Fibroblast of lung (primary cell): ENCODE data around the gene THAP7. TPM values are rescaled to one million over a fixed set of nuclear protein-coding genes. Genes with fewer than 3 reads are reported as not detected.

Source experiments
- DNase-seq, 2 donors: peaks; one replicate each; pipeline versions ENCODE4 v3.0.0 to v3.0.0-alpha.2; 2010; ENCODE audit warnings: low read depth in 2 of 2
- H2AFZ ChIP-seq: 2 replicates; pipeline ENCODE4 v1.5.1; 2012; ENCODE audit warnings: low read length, control low read depth, inconsistent platforms
- H3K27ac ChIP-seq: 2 replicates; pipeline ENCODE4 v1.5.1; 2011; ENCODE audit warnings: low read length, control low read depth; ENCODE audit not compliant: insufficient read depth
- H3K27me3 ChIP-seq: 2 replicates; pipeline ENCODE4 v1.5.1; 2011; ENCODE audit warnings: mild to moderate bottlenecking, low read length; ENCODE audit not compliant: control insufficient read depth, insufficient read depth
- H3K36me3 ChIP-seq: 2 replicates; pipeline ENCODE4 v1.5.1; 2011; ENCODE audit warnings: low read length; ENCODE audit not compliant: control insufficient read depth, insufficient read depth
- H3K4me1 ChIP-seq: 2 replicates; pipeline ENCODE4 v1.5.1; 2011; ENCODE audit warnings: low read length; ENCODE audit not compliant: control insufficient read depth, insufficient read depth; ENCODE audit errors: extremely low read depth
- H3K4me2 ChIP-seq: 2 replicates; pipeline ENCODE4 v1.5.1; 2011; ENCODE audit warnings: low read length, control low read depth; ENCODE audit not compliant: insufficient read depth; ENCODE audit errors: extremely low read depth
- H3K4me3 ChIP-seq, 4 experiments: fragments of 200-600 bp in 1 of 4; sonication (generic) in 1 of 4; replicated peaks in 1 of 4; 2 replicates each; pipeline ENCODE4 v1.5.1; 2011 to 2016; ENCODE audit warnings: low read length in 4 of 4, low read depth in 3 of 4, mild to moderate bottlenecking in 3 of 4, control low read depth in 2 of 4, inconsistent platforms in 1 of 4, mixed read lengths in 1 of 4; ENCODE audit not compliant: insufficient read depth in 1 of 4; ENCODE audit errors: control extremely low read depth in 1 of 4
- H3K79me2 ChIP-seq: 2 replicates; pipeline ENCODE4 v1.5.1; 2012; ENCODE audit warnings: mild to moderate bottlenecking, low read length, inconsistent platforms; ENCODE audit not compliant: control insufficient read depth, insufficient read depth
- H3K9ac ChIP-seq: 2 replicates; pipeline ENCODE4 v1.5.1; 2011; ENCODE audit warnings: mild to moderate bottlenecking, low read length, control low read depth; ENCODE audit not compliant: insufficient read depth
- H3K9me3 ChIP-seq: 2 replicates; pipeline ENCODE4 v1.5.1; 2012; ENCODE audit warnings: low read depth, low read length; ENCODE audit not compliant: control insufficient read depth, insufficient read depth
- H4K20me1 ChIP-seq: 2 replicates; pipeline ENCODE4 v1.5.1; 2011; ENCODE audit warnings: low read length; ENCODE audit not compliant: control insufficient read depth, insufficient read depth; ENCODE audit errors: extremely low read depth
- CTCF ChIP-seq, 2 donors: IDR thresholded peaks in 1 of 2; conservative IDR thresholded peaks in 1 of 2; 1 replicate in 1 of 2; 2 replicates in 1 of 2; pipeline ENCODE4 v1.5.1; 2011 to 2012; ENCODE audit warnings: low read length in 2 of 2, control low read depth in 1 of 2, inconsistent platforms in 1 of 2, low read depth in 1 of 2, mild to moderate bottlenecking in 1 of 2
- EZH2 ChIP-seq: IDR thresholded peaks from 2 replicates; pipeline ENCODE4 v1.5.1; 2012; ENCODE audit warnings: low read length, control low read depth, mild to moderate bottlenecking; ENCODE audit errors: missing control alignments
- polyA plus RNA-seq, 2 donors: library from polyadenylated mRNA; depleted of rRNA in 1 of 2; stranded (reverse) in 1 of 2; unstranded in 1 of 2; fragments of >200 nt; gene quantifications; 2 replicates each; pipeline ENCODE4 v1.2.1, GENCODE V29; 2011 to 2012; ENCODE audit warnings: missing spikeins in 1 of 2
- total RNA-seq: library from RNA; depleted of rRNA; stranded (reverse); fragments of >200 nt; gene quantifications from 2 replicates; pipeline ENCODE4 v1.2.1, GENCODE V29; 2014

THAP7 gene
- total and polyA plus RNA-seq, 2 donors (not counting 1 experiment from before 2014, with no cell fraction given) = 15.7 to 26.3 TPM

- H3K9ac ChIP-seq = no peak overlapping the region
- H3K9me3 ChIP-seq = no peaks in the 10 kb centered on the region
- H3K27me3 ChIP-seq = peaks cover 17% of the 10 kb centered on the region
- H3K4me1 ChIP-seq = peaks cover 10% of the 10 kb centered on the region
- H3K27ac ChIP-seq = no peak overlapping the region
- DNase-seq = no peak
- H3K4me2 ChIP-seq = no peak overlapping the region
- no peak for TF ChIP-seq CTCF (conservative IDR thresholded peaks at IDR 0.05 in 1 of 2, IDR thresholded peaks at IDR 0.05 in 1 of 2; ENCODE audit: low read depth in 1 of 2, low read length in 2 of 2)
- no peak for TF ChIP-seq EZH2
- H2AFZ ChIP-seq = no peak overlapping the region
- H3K4me3 ChIP-seq = no peak overlapping the region
- no peaks in the 10 kb centered on the region for H3K36me3 ChIP-seq
- no peaks in the 10 kb centered on the region for H3K79me2 ChIP-seq
- no peaks in the 10 kb centered on the region for H4K20me1 ChIP-seq
Measured at GRCh38 chr22:21034989-21035388, 33.1 kb upstream of the THAP7 start.

GRCh38 chr22:21033895-21034294 is 32.0 kb upstream of the THAP7 start:
- no peaks in the 10 kb centered on the region for H3K79me2 ChIP-seq
- peaks cover 17% of the 10 kb centered on the region for H3K27me3 ChIP-seq
- H3K27ac ChIP-seq = no peak overlapping the region
- no peak overlapping the region for H2AFZ ChIP-seq
- TF ChIP-seq EZH2 = no peak
- TF ChIP-seq CTCF (conservative IDR thresholded peaks at IDR 0.05 in 1 of 2, IDR thresholded peaks at IDR 0.05 in 1 of 2; ENCODE audit: low read depth in 1 of 2, low read length in 2 of 2) = no peak
- H4K20me1 ChIP-seq = no peaks in the 10 kb centered on the region
- H3K4me2 ChIP-seq = no peak overlapping the region
- no peak overlapping the region for H3K9ac ChIP-seq
- peaks cover 10% of the 10 kb centered on the region for H3K4me1 ChIP-seq
- DNase-seq = no peak
- H3K36me3 ChIP-seq = no peaks in the 10 kb centered on the region
- H3K4me3 ChIP-seq = no peak overlapping the region
- no peaks in the 10 kb centered on the region for H3K9me3 ChIP-seq

- no peak overlapping the region for H2AFZ ChIP-seq
- no peak overlapping the region for H3K4me3 ChIP-seq
- peaks cover 5% of the 10 kb centered on the region for H3K4me1 ChIP-seq
- H4K20me1 ChIP-seq = no peaks in the 10 kb centered on the region
- no peak overlapping the region for H3K27ac ChIP-seq
- H3K9me3 ChIP-seq = no peaks in the 10 kb centered on the region
- no peak overlapping the region for H3K9ac ChIP-seq
- no peak overlapping the region for H3K4me2 ChIP-seq
- DNase-seq = no peak
- TF ChIP-seq CTCF (conservative IDR thresholded peaks at IDR 0.05 in 1 of 2, IDR thresholded peaks at IDR 0.05 in 1 of 2; ENCODE audit: low read depth in 1 of 2, low read length in 2 of 2) = no peak
- no peak for TF ChIP-seq EZH2
- peaks cover 18% of the 10 kb centered on the region for H3K27me3 ChIP-seq
- no peaks in the 10 kb centered on the region for H3K79me2 ChIP-seq
- no peaks in the 10 kb centered on the region for H3K36me3 ChIP-seq
Measured at GRCh38 chr22:21032868-21033688, 31.2 kb upstream of the THAP7 start.
